SK-N-MC (cell line): ENCODE measurements around the gene FRK.

Source experiments
- DNase-seq: peaks from one replicate; pipeline ENCODE4 v3.0.0-alpha.2; 2011; ENCODE audit warnings: low read depth, low spot score
- H3K27ac ChIP-seq: fragments of 200-600 bp; sonication (generic); 2 replicates; pipeline ENCODE4 v1.5.1; 2016; ENCODE audit warnings: mixed run types
- H3K36me3 ChIP-seq: fragments of 200-600 bp; sonication (generic); 2 replicates; pipeline ENCODE4 v1.6.1; 2017; ENCODE audit warnings: antibody characterized with exemption, low read length, mixed read lengths; ENCODE audit not compliant: insufficient read depth
- H3K4me3 ChIP-seq: fragments of 200-600 bp; sonication (generic); 2 replicates; pipeline ENCODE4 v1.5.1; 2016
- H3K9ac ChIP-seq: fragments of 200-600 bp; sonication (generic); 2 replicates; pipeline ENCODE4 v1.8.0; 2017; ENCODE audit warnings: mixed run types, mixed read lengths; ENCODE audit not compliant: insufficient read length
- H3K9me3 ChIP-seq: fragments of 200-600 bp; sonication (generic); 2 replicates; pipeline ENCODE4 v1.6.1; 2017; ENCODE audit warnings: low read depth, mild to moderate bottlenecking, antibody characterized with exemption, low read length, moderate library complexity, mixed read lengths
- EZH2 ChIP-seq: fragments of 200-600 bp; sonication (generic); IDR thresholded peaks from one replicate; pipeline ENCODE4 v1.6.1; 2017; ENCODE audit warnings: antibody characterized with exemption
- FOXP2 ChIP-seq: optimal IDR thresholded peaks from 2 replicates; pipeline ENCODE3; 2011; ENCODE audit warnings: mild to moderate bottlenecking, moderate library complexity; ENCODE audit not compliant: insufficient read depth; ENCODE audit errors: extremely low read length, control extremely low read depth
- POLR2AphosphoS5 ChIP-seq: IDR thresholded peaks from 2 replicates; pipeline ENCODE4 v1.6.1; 2012; ENCODE audit warnings: mild to moderate bottlenecking, low read depth, low read length, borderline replicate concordance

FRK gene

DNA sequence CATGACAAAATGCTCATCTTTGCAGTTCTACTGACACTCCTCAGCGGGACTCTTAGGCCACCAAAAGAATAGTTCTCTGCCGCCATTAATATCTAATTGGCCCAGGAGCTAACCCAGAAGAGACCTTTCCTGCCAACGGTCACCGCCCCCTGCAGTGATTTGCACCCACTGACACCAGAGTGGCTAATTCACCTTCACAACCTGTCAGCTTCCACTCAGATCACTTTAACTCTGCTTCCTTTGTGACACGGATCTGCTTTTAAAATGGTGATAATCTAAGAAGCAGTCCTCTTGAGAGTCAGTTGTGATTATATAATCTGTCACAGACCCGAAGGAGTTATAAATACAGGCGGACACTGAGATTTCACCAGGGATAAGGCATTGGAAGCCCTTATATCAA is 172.8 kb downstream of the FRK start:
- TF ChIP-seq POLR2AphosphoS5, result no peak
- TF ChIP-seq FOXP2, result no peak
- no peak for TF ChIP-seq EZH2
- Histone ChIP-seq H3K4me3 (no peak overlapping the region), H3K9ac (no peak overlapping the region), H3K36me3 (no peaks in the 10 kb centered on the region), H3K27ac (no peak overlapping the region), H3K9me3 (no peaks in the 10 kb centered on the region)
- no peak for DNase-seq

DNA sequence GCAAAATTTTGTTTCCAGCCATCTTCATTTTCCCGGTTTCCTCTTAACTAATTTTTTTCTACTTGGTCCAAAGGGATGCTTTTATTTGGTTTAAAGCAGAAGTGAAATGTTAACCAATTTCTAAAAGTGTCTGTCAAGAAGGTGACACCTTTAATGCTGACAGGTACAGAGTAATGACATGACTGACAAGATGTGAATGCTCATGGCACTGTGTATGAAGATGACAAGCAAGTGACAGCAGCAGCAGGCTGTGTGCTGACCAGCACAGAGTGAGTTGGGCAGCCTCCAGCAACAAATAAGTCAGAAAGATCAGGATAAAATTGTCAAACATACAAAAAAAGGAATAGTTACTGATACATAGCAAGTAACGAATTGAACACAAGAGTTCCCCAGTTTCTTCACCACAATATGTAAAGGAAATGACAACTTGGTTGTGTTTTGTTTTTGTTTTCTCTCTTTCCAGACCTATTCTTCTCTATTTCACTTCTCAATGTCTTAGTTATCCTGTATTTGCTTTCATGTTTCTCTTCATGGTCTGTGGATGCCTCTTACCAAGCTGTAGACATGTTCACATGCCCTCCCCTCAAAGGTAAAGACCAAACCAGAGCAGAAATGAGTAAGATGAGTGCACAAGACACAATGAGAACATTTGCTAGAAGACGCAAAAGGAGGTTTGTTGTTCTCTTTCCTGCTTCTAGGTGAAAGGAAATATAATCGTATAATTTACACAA is 174.9 kb downstream of the FRK start:
- Histone ChIP-seq H3K9ac (no peak overlapping the region), H3K4me3 (no peak overlapping the region), H3K27ac (no peak overlapping the region), H3K36me3 (no peaks in the 10 kb centered on the region), H3K9me3 (no peaks in the 10 kb centered on the region)
- no peak for DNase-seq
- TF ChIP-seq FOXP2 (no peak), POLR2AphosphoS5 (no peak), EZH2 (no peak)

DNA sequence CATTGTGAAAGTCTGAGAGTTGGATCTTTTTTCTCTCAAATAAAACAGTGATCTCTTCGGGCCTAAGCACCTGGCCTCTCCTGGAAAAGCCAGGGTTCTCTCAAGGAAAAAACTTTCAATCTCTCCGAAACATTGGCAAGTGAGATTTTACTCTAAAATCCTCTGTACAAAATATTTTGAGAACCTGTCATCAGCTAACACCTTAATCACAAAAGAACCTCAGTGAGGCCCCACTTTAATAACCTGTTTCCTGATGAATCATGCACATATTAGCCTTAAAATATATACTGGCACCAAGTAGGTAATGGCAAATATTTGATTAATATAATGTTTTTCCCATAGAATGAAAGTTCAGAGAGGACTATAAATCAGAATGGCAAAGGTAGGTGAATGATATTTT is 177.9 kb downstream of the FRK start:
- H3K36me3 ChIP-seq, result no peaks in the 10 kb centered on the region
- TF ChIP-seq POLR2AphosphoS5 (no peak), FOXP2 (no peak), EZH2 (no peak)
- no peaks in the 10 kb centered on the region for H3K9me3 ChIP-seq
- no peak overlapping the region for H3K4me3 ChIP-seq
- DNase-seq, result no peak
- H3K9ac ChIP-seq, result no peak overlapping the region
- no peak overlapping the region for H3K27ac ChIP-seq

DNA sequence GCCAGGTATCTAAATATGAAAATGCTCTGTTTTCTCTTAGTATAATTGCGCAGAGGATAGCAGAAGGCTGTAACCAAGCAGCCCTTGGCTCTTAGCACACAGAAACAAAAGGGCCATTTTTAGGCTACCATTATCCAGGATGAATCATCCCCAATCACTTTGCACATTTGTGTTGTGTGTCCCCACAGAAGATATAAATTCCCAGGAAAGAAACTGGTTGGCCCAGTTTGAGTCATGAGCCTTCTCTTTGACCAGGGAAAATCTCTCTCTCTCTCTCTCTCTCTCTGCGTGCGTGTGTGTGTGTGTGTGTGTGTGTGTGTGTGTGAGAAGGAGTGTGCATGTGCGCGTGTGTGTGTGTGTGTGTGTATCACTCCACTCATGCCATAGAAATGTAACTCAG is 178.5 kb downstream of the FRK start:
- H3K36me3 ChIP-seq, result no peaks in the 10 kb centered on the region
- no peak overlapping the region for H3K27ac ChIP-seq
- no peak overlapping the region for H3K9ac ChIP-seq
- H3K4me3 ChIP-seq, result no peak overlapping the region
- no peaks in the 10 kb centered on the region for H3K9me3 ChIP-seq
- TF ChIP-seq POLR2AphosphoS5 (no peak), EZH2 (no peak), FOXP2 (no peak)
- no peak for DNase-seq
